K562 (cell line): ENCODE data around the gene NEURL2. TPM values are rescaled to one million over a fixed set of nuclear protein-coding genes. Genes with fewer than 3 reads are reported as not detected.

Source experiments
- ATAC-seq: fragments of 200-7000 bp; cut with Tn5 transposase; 3 replicates; pipeline ENCODE4 v1.9.1; 2020; ENCODE audit warnings: moderate library complexity
- BruUV-seq: library from RNA; stranded (reverse); fragments of 400-500 nt; replicated peaks from 2 replicates; lab custom pipeline; 2021; lab: Mats Ljungman, UMichigan
- CTCF ChIA-PET: fragments of 300-600 bp; formaldehyde crosslinking; extraction: SDS; loops from one replicate; lab custom pipeline; 2021; ENCODE audit warnings: low intra/inter-chr PET ratio; lab: Yijun Ruan, JAX
- POLR2A ChIA-PET: fragments of 300-600, 350-650 bp; sonication (Branson Sonifier 250); formaldehyde crosslinking; extraction: SDS; loops from one replicate; lab custom pipeline; 2021; ENCODE audit warnings: antibody characterized with exemption, inconsistent platforms; lab: Yijun Ruan, JAX
- DNase-seq, 4 experiments: peaks; one replicate each; pipeline versions ENCODE4 v3.0.0 to v3.0.0-alpha.2; 2011 to 2018; ENCODE audit warnings: low spot score in 3 of 4, mixed read lengths in 3 of 4; ENCODE audit errors: extremely low read depth in 1 of 4
- FAIRE-seq: peaks from 2 replicates; lab custom pipeline; 2011; peaks lifted over from hg19 to GRCh38; lab: Jason Lieb, UNC
- H2AFZ ChIP-seq: 2 replicates; pipeline ENCODE4 v1.6.0; 2011; ENCODE audit warnings: low read depth, low read length, control low read depth, inconsistent platforms
- H3K27ac ChIP-seq: fragments of 200-600 bp; 3 replicates; pipeline ENCODE4 v1.8.0; 2011; ENCODE audit warnings: low read depth, mild to moderate bottlenecking, control low read depth, inconsistent platforms, low read length, moderate library complexity, mixed read lengths; ENCODE audit errors: extremely low read depth
- H3K27me3 ChIP-seq, 2 experiments: fragments of 300-600 bp in 1 of 2; 2 replicates in 1 of 2; 3 replicates in 1 of 2; pipeline versions ENCODE4 v1.6.0 to v1.8.0; 2011; ENCODE audit warnings: inconsistent platforms in 2 of 2, low read length in 2 of 2, mild to moderate bottlenecking in 1 of 2, mixed read lengths in 1 of 2, moderate library complexity in 1 of 2; ENCODE audit not compliant: control insufficient read depth in 2 of 2, insufficient read depth in 2 of 2
- H3K36me3 ChIP-seq: fragments of 300-600 bp; 3 replicates; pipeline ENCODE4 v1.8.0; 2011; ENCODE audit warnings: mild to moderate bottlenecking, low read length, inconsistent platforms; ENCODE audit not compliant: control insufficient read depth, insufficient read depth
- H3K4me1 ChIP-seq, 2 experiments: fragments of 200-600 bp in 1 of 2; replicated peaks in 1 of 2; 2 replicates in 1 of 2; 3 replicates in 1 of 2; pipeline versions ENCODE4 v1.5.1 to v1.8.0; 2011; ENCODE audit warnings: inconsistent platforms in 2 of 2, low read length in 2 of 2, mild to moderate bottlenecking in 1 of 2, mixed read lengths in 1 of 2, moderate library complexity in 1 of 2; ENCODE audit not compliant: control insufficient read depth in 2 of 2, insufficient read depth in 2 of 2
- H3K4me2 ChIP-seq: 2 replicates; pipeline ENCODE4 v1.6.1; 2011; ENCODE audit warnings: low read length, control low read depth, inconsistent platforms, mixed read lengths; ENCODE audit not compliant: insufficient read depth
- H3K4me3 ChIP-seq: fragments of 200-600 bp; sonication (generic), shearing (Covaris generic); 2 replicates; pipeline ENCODE4 v1.5.1; 2016; ENCODE audit warnings: control low read depth, inconsistent platforms
- H3K79me2 ChIP-seq: fragments of 200-600 bp; 3 replicates; pipeline ENCODE4 v1.8.0; 2011; ENCODE audit warnings: low read length, inconsistent platforms; ENCODE audit not compliant: control insufficient read depth, insufficient read depth
- H3K9ac ChIP-seq, 2 experiments: 2 replicates each; pipeline versions ENCODE4 v1.6.0 to v1.6.1; 2011; ENCODE audit warnings: low read depth in 2 of 2, low read length in 2 of 2, control low read depth in 1 of 2, inconsistent platforms in 1 of 2, mild to moderate bottlenecking in 1 of 2, mixed read lengths in 1 of 2; ENCODE audit not compliant: insufficient read depth in 1 of 2
- H3K9me1 ChIP-seq: one replicate; pipeline ENCODE4 v1.6.0; 2011; ENCODE audit warnings: inconsistent platforms, mild to moderate bottlenecking, low read length, moderate library complexity; ENCODE audit not compliant: control insufficient read depth, insufficient read depth
- H3K9me3 ChIP-seq: replicated peaks from 2 replicates; pipeline ENCODE4 v1.5.1; 2011; ENCODE audit warnings: low read depth, low read length, inconsistent platforms; ENCODE audit not compliant: control insufficient read depth, insufficient read depth
- H4K20me1 ChIP-seq: replicated peaks from 2 replicates; pipeline ENCODE4 v1.6.1; 2011; ENCODE audit warnings: low read length, inconsistent platforms, mixed read lengths; ENCODE audit not compliant: control insufficient read depth, insufficient read depth
- CBFA2T3 ChIP-seq: fragments of 450-650 bp; IDR thresholded peaks from 2 replicates; pipeline ENCODE4 v1.6.1; 2017
- MAX ChIP-seq: sonication (generic); formaldehyde crosslinking; IDR thresholded peaks from 2 replicates; pipeline ENCODE4 v1.9.0; 2022; ENCODE audit warnings: mild to moderate bottlenecking, missing genetic modification reagents
- MBD1 ChIP-seq: fragments of 250-450 bp; sonication (Bioruptor Pico); IDR thresholded peaks from 2 replicates; pipeline ENCODE4 v1.8.0; 2022; ENCODE audit warnings: inconsistent platforms
- PCBP1 ChIP-seq: fragments of 200-400 bp; formaldehyde crosslinking; IDR thresholded peaks from 2 replicates; pipeline ENCODE4 v1.6.1; 2018; ENCODE audit warnings: mild to moderate bottlenecking, low read depth, low read length; ENCODE audit not compliant: poor library complexity, severe bottlenecking
- PKNOX1 ChIP-seq: fragments of 450-650 bp; IDR thresholded peaks from 2 replicates; pipeline ENCODE4 v1.6.1; 2016
- RUNX1 ChIP-seq: sonication (generic); IDR thresholded peaks from 2 replicates; pipeline ENCODE4 v1.6.1; 2016; ENCODE audit warnings: antibody characterized with exemption, low read depth
- SMARCE1 ChIP-seq: fragments of 450-650 bp; IDR thresholded peaks from 2 replicates; pipeline ENCODE4 v1.7.1; 2016; ENCODE audit warnings: mild to moderate bottlenecking
- TAF9B ChIP-seq: fragments of 450-650 bp; IDR thresholded peaks from 2 replicates; pipeline ENCODE4 v1.6.1; 2018; ENCODE audit warnings: mild to moderate bottlenecking; ENCODE audit not compliant: partially characterized antibody
- TFE3 ChIP-seq: fragments of 450-650 bp; formaldehyde crosslinking; IDR thresholded peaks from 2 replicates; pipeline ENCODE4 v1.4.0; 2020; ENCODE audit warnings: mild to moderate bottlenecking, mixed read lengths
- VEZF1 ChIP-seq: fragments of 200-800 bp; sonication (Bioruptor generic); IDR thresholded peaks from 2 replicates; pipeline ENCODE4 v1.6.1; 2017; ENCODE audit warnings: missing genetic modification characterization, missing compliant biosample characterization
- ZBTB26 ChIP-seq: fragments of 450-650 bp; formaldehyde crosslinking; IDR thresholded peaks from 2 replicates; pipeline ENCODE4 v1.4.0; 2022; ENCODE audit warnings: missing genetic modification characterization
- ZBTB7A ChIP-seq: IDR thresholded peaks from 2 replicates; pipeline ENCODE4 v1.6.1; 2011; ENCODE audit warnings: low read depth, mild to moderate bottlenecking, low read length, moderate library complexity, borderline replicate concordance; ENCODE audit not compliant: control insufficient read depth
- ZNF12 ChIP-seq: sonication (generic); formaldehyde crosslinking; IDR thresholded peaks from 2 replicates; pipeline ENCODE4 v1.4.0; 2020; ENCODE audit warnings: mild to moderate bottlenecking, missing genetic modification reagents
- WGBS: fragments of 100-300 bp; shearing (Covaris generic); methylation state at CpG from one replicate; pipeline ENCODE4 v1.1.6; 2016; ENCODE audit warnings: low coverage, mixed read lengths; ENCODE audit not compliant: insufficient coverage; ENCODE audit errors: missing lambda C conversion rate; 5-methylcytosine and 5-hydroxymethylcytosine counted together
- in situ Hi-C: fragments of 300-500 bp; cut with MboI; formaldehyde crosslinking; loops from 4 replicates; pipeline ENCODE4 v1.15.0; 2018; ENCODE audit warnings: inconsistent platforms, mixed read lengths
- intact Hi-C: fragments of 100-400 bp; cut with micrococcal nuclease; formaldehyde crosslinking; loops from 2 replicates; pipeline ENCODE4 v1.14.2; 2022
- polyA plus RNA-seq, 8 experiments: library from polyadenylated mRNA; depleted of rRNA in 4 of 8; stranded (reverse) in 5 of 8; unstranded in 3 of 8; fragments of >200 nt; fragmentation: Nextera tagmentation in 2 of 8; fragmentation: Illumina TruSeq in 1 of 8; extraction: Ambion mirVana in 2 of 8; extraction: Trizol in 1 of 8; gene quantifications; 2 replicates each; pipeline versions ENCODE4 v1.2.1 to v1.2.3, GENCODE V29; 2011 to 2014; ENCODE audit warnings: inconsistent platforms in 1 of 8, missing spikeins in 1 of 8
- total RNA-seq, 7 experiments: library from RNA; depleted of rRNA in 6 of 7; stranded (reverse); fragments of >200 nt in 6 of 7; fragmentation: Illumina TruSeq in 2 of 7; extraction: Trizol in 2 of 7; gene quantifications; 2 replicates each; pipeline versions ENCODE4 v1.2.1 to v1.2.3, GENCODE V29; 2011 to 2021; ENCODE audit warnings: low replicate concordance in 1 of 7

Gene NEURL2
- total and polyA plus RNA-seq, 9 of the 15 experiments (the other 6 are each of a cell fraction or from before 2014, with no cell fraction given) = 0.22 to 1.9 (median 0.50) TPM; not detected in 1

- Histone ChIP-seq H3K27me3 (no peaks in the 10 kb centered on the region), H3K9ac (peak overlapping the region; percentile 64 to 94), H3K27ac (peak overlapping the region; percentile 89), H3K9me1 (no peaks in the 10 kb centered on the region), H3K79me2 (peaks cover 15% of the 10 kb centered on the region), H4K20me1 (no peaks in the 10 kb centered on the region), H3K36me3 (peaks cover 13% of the 10 kb centered on the region; the same call in 2 of the 3 replicates), H3K9me3 (no peaks in the 10 kb centered on the region), H3K4me1 (peaks cover 24 to 44% of the 10 kb centered on the region in 2 experiments), H3K4me2 (peak overlapping the region; percentile 83), H3K4me3 (peak overlapping the region; percentile 48), H2AFZ (peak overlapping the region; percentile 92)
- FAIRE-seq = peak; percentile 100
- BruUV-seq = no TSS peak
- DNase-seq = peak; percentile 98 to 100 (median 98)
- ChIA-PET CTCF (no interaction called here), POLR2A (interaction anchor here (0.6 to 2.6 kb wide), 11 partner anchors 9 to 517 kb away, joined by 3 to 13 read pairs (median 4); partner anchors contain the start of genes CTSA, PCIF1 and ZSWIM1)
- in situ Hi-C loops = no loop called here
- ATAC-seq = peak; percentile 95
- 4% methylated on average over 37 of the region's 43 CpGs for WGBS
- intact Hi-C loops = loop anchor here (1.0 kb wide), 1 partner anchor 22 kb away; no protein-coding TSS in a partner anchor
- TF ChIP-seq CBFA2T3 (no peak), MBD1 (no peak), VEZF1 (CRISPR knock-in tag) (peak; percentile 66), PKNOX1 (peak; percentile 90), TFE3 (CRISPR knock-in tag) (no peak), MAX (CRISPR knock-in tag) (no peak), TAF9B (peak; percentile 72), SMARCE1 (peak; percentile 44; the same call in 1 of the 2 replicates), ZBTB26 (peak; percentile 69; the same call in 1 of the 2 replicates), ZNF12 (CRISPR knock-in tag) (no peak), PCBP1 (no peak), ZBTB7A (0 out of 2 replicates have a peak, but pooled peaks have one; percentile 23), RUNX1 (no peak)
Observed at GRCh38 chr20:45910670-45911485, 19.9 kb upstream of the NEURL2 start.
